OCI-LY3 (cell line): ENCODE results near the gene PTP4A2.
"Not testable (repeated sequence)": the region's sequence is repeated elsewhere in the genome, so short reads cannot be mapped to it uniquely, and the experiment has no call there.

ENCODE experiments used
- H2AFZ ChIP-seq: fragments of 200-600, 300-600 bp; shearing (Covaris generic); 2 replicates; pipeline ENCODE4 v1.6.0; 2014; ENCODE audit warnings: antibody characterized with exemption, low read depth, low read length
- H3K27ac ChIP-seq: fragments of 200-600, 300-600 bp; sonication (generic); 2 replicates; pipeline ENCODE4 v1.5.1; 2014; ENCODE audit warnings: mild to moderate bottlenecking, low read length, moderate library complexity, mixed read lengths
- H3K27me3 ChIP-seq: fragments of 200-600, 300-600 bp; sonication (generic); 2 replicates; pipeline ENCODE4 v1.6.1; 2014; ENCODE audit warnings: low read depth, low read length, mixed read lengths
- H3K36me3 ChIP-seq: fragments of 200-600, 300-600 bp; sonication (generic); replicated peaks from 2 replicates; pipeline ENCODE3; 2014; ENCODE audit warnings: low read depth, low read length, mixed read lengths
- H3K4me1 ChIP-seq: fragments of 300-600, 200-600 bp; sonication (generic); 2 replicates; pipeline ENCODE4 v1.6.1; 2014; ENCODE audit warnings: low read length, mixed read lengths
- H3K4me2 ChIP-seq: fragments of 200-600, 300-600 bp; sonication (generic); 2 replicates; pipeline ENCODE4 v1.6.1; 2014; ENCODE audit warnings: low read length, mixed read lengths
- H3K4me3 ChIP-seq: fragments of 300-600, 200-600 bp; sonication (generic); 2 replicates; pipeline ENCODE4 v1.5.1; 2014; ENCODE audit warnings: antibody characterized with exemption, mild to moderate bottlenecking, low read length, moderate library complexity
- H3K79me2 ChIP-seq: fragments of 300-600, 200-600 bp; shearing (Covaris generic); 2 replicates; pipeline ENCODE4 v1.6.1; 2014; ENCODE audit warnings: mild to moderate bottlenecking, low read length, mixed read lengths
- H3K9ac ChIP-seq: fragments of 300-600, 200-600 bp; shearing (Covaris generic); 2 replicates; pipeline ENCODE4 v1.6.0; 2014; ENCODE audit warnings: mild to moderate bottlenecking, low read length, moderate library complexity
- H3K9me3 ChIP-seq: fragments of 200-600, 300-600 bp; shearing (Covaris generic); 2 replicates; pipeline ENCODE4 v1.6.1; 2014; ENCODE audit warnings: low read length, mixed read lengths; ENCODE audit not compliant: insufficient read depth
- H4K20me1 ChIP-seq: fragments of 200-600, 300-600 bp; sonication (generic); 2 replicates; pipeline ENCODE4 v1.6.1; 2016; ENCODE audit warnings: low read length, mixed read lengths; ENCODE audit not compliant: insufficient read depth
- EZH2phosphoT487 ChIP-seq: fragments of 200-600 bp; shearing (Covaris generic); IDR thresholded peaks from 2 replicates; pipeline ENCODE4 v1.6.1; 2018; ENCODE audit warnings: antibody characterized with exemption, mixed run types, low read depth
- TF ChIP-seq, protein P1 (sequence below): fragments of 200-600, 300-600 bp; sonication (generic); IDR thresholded peaks from 2 replicates; pipeline ENCODE4 v1.5.1; 2014; ENCODE audit warnings: antibody characterized with exemption, low read length, low read depth

PTP4A2 gene

DNA sequence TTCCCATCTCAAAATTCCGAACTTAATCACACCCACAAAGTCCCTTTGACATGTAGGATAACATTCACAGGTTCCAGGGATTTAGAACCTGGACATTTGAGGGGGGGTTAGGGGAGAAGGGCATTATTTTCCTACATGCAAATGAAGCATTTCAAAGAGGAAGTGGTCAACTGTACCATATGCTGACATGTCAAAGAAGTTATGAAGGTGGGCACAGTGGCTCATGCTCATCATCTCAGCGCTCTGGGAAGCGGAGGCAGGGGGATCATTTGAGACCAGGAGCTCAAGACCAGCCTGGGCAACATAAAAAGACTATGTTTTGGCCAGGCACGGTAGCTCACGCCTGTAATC, 35.7 kb downstream of the PTP4A2 start:
- Histone ChIP-seq H3K27me3 (no peaks in the 10 kb centered on the region), H4K20me1 (no peaks in the 10 kb centered on the region), H3K79me2 (no peaks in the 10 kb centered on the region), H3K4me2 (no peak overlapping the region), H3K9me3 (no peaks in the 10 kb centered on the region), H3K4me3 (no peak overlapping the region), H3K4me1 (peaks cover 10% of the 10 kb centered on the region), H3K27ac (no peak overlapping the region), H3K36me3 (peaks cover 15% of the 10 kb centered on the region), H3K9ac (no peak overlapping the region), H2AFZ (no peak overlapping the region)
- TF ChIP-seq EZH2phosphoT487: no peak
- TF ChIP-seq, protein P1, sequence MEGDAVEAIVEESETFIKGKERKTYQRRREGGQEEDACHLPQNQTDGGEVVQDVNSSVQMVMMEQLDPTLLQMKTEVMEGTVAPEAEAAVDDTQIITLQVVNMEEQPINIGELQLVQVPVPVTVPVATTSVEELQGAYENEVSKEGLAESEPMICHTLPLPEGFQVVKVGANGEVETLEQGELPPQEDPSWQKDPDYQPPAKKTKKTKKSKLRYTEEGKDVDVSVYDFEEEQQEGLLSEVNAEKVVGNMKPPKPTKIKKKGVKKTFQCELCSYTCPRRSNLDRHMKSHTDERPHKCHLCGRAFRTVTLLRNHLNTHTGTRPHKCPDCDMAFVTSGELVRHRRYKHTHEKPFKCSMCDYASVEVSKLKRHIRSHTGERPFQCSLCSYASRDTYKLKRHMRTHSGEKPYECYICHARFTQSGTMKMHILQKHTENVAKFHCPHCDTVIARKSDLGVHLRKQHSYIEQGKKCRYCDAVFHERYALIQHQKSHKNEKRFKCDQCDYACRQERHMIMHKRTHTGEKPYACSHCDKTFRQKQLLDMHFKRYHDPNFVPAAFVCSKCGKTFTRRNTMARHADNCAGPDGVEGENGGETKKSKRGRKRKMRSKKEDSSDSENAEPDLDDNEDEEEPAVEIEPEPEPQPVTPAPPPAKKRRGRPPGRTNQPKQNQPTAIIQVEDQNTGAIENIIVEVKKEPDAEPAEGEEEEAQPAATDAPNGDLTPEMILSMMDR: no peak

DNA sequence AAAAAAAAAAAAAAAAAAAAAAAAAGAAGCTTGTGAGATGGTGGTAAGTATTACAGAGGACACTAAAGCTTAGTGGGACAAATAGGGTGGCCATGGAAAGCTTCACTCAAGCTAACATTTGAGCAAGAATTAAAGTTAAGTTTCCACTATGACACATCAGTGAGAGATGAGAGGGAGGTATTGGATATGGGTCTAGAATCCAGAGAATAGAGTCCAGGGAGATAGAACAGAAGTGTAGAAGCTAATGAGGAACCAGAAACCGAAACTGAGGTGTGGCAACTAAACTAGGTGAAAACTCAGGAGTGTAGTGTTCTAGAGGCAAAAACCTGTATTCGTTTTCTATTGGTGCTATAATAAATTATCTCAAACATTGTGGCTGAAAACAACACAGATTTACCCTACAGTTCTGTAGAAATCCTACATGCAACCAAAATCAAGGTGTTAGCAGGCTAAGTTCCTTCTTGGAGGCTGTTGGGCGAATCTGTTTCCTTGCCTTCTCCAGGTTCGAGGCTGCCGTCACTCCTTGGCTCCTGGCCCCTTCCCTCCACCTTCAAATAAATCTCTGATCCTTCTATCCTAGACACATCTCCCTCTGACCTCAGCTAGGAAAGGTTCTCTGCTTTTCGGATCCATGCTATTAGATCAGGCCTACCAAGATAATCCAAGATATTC, 36.2 kb downstream of the PTP4A2 start:
- Histone ChIP-seq H3K79me2 (no peaks in the 10 kb centered on the region), H3K4me3 (no peak overlapping the region), H3K9ac (no peak overlapping the region), H3K4me2 (no peak overlapping the region), H3K27ac (no peak overlapping the region), H3K4me1 (peaks cover 10% of the 10 kb centered on the region), H3K9me3 (no peaks in the 10 kb centered on the region), H2AFZ (no peak overlapping the region), H3K27me3 (no peaks in the 10 kb centered on the region), H4K20me1 (no peaks in the 10 kb centered on the region), H3K36me3 (peaks cover 11% of the 10 kb centered on the region)
- no peak for TF ChIP-seq EZH2phosphoT487
- TF ChIP-seq, protein P1: no peak

GRCh38 chr1:31900790-31901189, 37.4 kb downstream of the PTP4A2 start:
- no peak overlapping the region for H3K27ac ChIP-seq
- H3K4me2 ChIP-seq: no peak overlapping the region
- H3K27me3 ChIP-seq: no peaks in the 10 kb centered on the region
- peaks cover 7% of the 10 kb centered on the region for H3K36me3 ChIP-seq
- TF ChIP-seq, protein P1: no peak
- no peak for TF ChIP-seq EZH2phosphoT487
- peaks cover 10% of the 10 kb centered on the region for H3K4me1 ChIP-seq
- no peaks in the 10 kb centered on the region for H3K9me3 ChIP-seq
- no peaks in the 10 kb centered on the region for H4K20me1 ChIP-seq
- H2AFZ ChIP-seq: no peak overlapping the region
- no peaks in the 10 kb centered on the region for H3K79me2 ChIP-seq
- no peak overlapping the region for H3K9ac ChIP-seq
- H3K4me3 ChIP-seq: no peak overlapping the region

- no peak overlapping the region for H3K9ac ChIP-seq
- H3K79me2 ChIP-seq: no peaks in the 10 kb centered on the region
- H2AFZ ChIP-seq: no peak overlapping the region
- no peak overlapping the region for H3K27ac ChIP-seq
- TF ChIP-seq EZH2phosphoT487: no peak
- TF ChIP-seq, protein P1: no peak
- no peak overlapping the region for H3K4me3 ChIP-seq
- peaks cover 9% of the 10 kb centered on the region for H3K4me1 ChIP-seq
- no peaks in the 10 kb centered on the region for H3K9me3 ChIP-seq
- H3K27me3 ChIP-seq: no peaks in the 10 kb centered on the region
- H3K36me3 ChIP-seq: no peaks in the 10 kb centered on the region
- no peak overlapping the region for H3K4me2 ChIP-seq
- H4K20me1 ChIP-seq: no peaks in the 10 kb centered on the region
Observed at GRCh38 chr1:31897526-31898100, 40.6 kb downstream of the PTP4A2 start.

DNA sequence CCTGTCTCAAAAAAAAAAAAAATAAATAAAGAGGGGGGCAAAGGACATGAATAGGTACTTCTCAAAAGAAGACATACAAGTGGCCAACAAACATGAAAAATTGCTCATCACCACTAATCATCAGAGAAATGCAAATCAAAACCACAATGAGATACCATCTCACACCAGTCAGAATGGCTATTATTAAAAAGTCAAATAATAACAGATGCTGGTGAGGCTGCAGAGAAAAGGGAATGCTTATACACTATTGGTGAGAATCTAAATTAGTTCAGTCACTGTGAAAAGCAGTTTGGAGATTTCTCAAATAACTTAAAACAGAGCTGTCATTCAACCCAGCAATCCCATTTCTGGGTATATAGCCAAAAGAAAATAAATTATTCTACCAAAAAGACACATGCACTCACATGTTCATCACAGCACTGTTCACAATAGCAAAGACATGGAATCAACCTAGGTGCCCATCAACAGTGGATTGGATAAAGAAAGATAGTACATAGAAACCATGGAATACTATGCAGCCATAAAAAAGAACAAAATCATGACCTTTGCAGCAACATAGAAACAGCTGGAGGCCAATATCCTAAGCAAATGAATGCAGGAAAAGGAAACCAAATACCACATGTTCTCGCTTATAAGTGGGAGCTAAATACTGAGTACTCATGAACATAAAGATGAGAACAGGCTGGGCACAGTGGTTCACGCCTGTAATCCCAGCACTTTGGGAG, 42.5 kb downstream of the PTP4A2 start:
- not testable (repeated sequence) for H3K36me3 ChIP-seq, H3K79me2 ChIP-seq, H3K27ac ChIP-seq, H3K4me3 ChIP-seq, H3K9ac ChIP-seq, H4K20me1 ChIP-seq, H3K4me1 ChIP-seq, H3K4me2 ChIP-seq, H3K9me3 ChIP-seq, H3K27me3 ChIP-seq, H2AFZ ChIP-seq
